Activated CD4-positive, alpha-beta T cell treated with anti-CD3 and anti-CD28 coated beads, Interleukin-2, Interleukin-4, amounts not matched to agents 100 ng/mL and 50 ng/mL, durations not matched to agents 16 hours and 8 hours (primary cell): Measurements from ENCODE around the gene CEP112.

Source experiments
- DNase-seq: peaks from one replicate; pipeline ENCODE4 v3.0.0-alpha.2; 2020; ENCODE audit warnings: low spot score

Gene CEP112

GRCh38 chr17:65930140-65930730 lies 261.7 kb downstream of the CEP112 start:
- DNase-seq = no peak

- DNase-seq = no peak
Measured at GRCh38 chr17:65926599-65926998, 265.3 kb downstream of the CEP112 start.

- no peak for DNase-seq
Measured at GRCh38 chr17:65925606-65926307, 266.2 kb downstream of the CEP112 start.

- no peak for DNase-seq
Measured at GRCh38 chr17:65920996-65921395, 270.9 kb downstream of the CEP112 start.

- DNase-seq = no peak
Measured at GRCh38 chr17:65918916-65919315, 273.0 kb downstream of the CEP112 start.

- no peak for DNase-seq
Measured at GRCh38 chr17:65918500-65918899, 273.4 kb downstream of the CEP112 start.

- no peak for DNase-seq
Measured at GRCh38 chr17:65917560-65917959, 274.4 kb downstream of the CEP112 start.

- no peak for DNase-seq
Measured at GRCh38 chr17:65916425-65916824, 275.5 kb downstream of the CEP112 start.

- DNase-seq = peak; percentile 46
Measured at GRCh38 chr17:65914784-65915342, 277.1 kb downstream of the CEP112 start.

GRCh38 chr17:65913326-65913850 lies 278.5 kb downstream of the CEP112 start:
- no peak for DNase-seq

GRCh38 chr17:65910836-65911235 lies 281.1 kb downstream of the CEP112 start:
- DNase-seq = no peak

GRCh38 chr17:65902831-65903522 lies 289.0 kb downstream of the CEP112 start:
- DNase-seq = no peak

GRCh38 chr17:65902155-65902554 lies 289.8 kb downstream of the CEP112 start:
- no peak for DNase-seq

- DNase-seq = no peak
Measured at GRCh38 chr17:65901394-65901793, 290.5 kb downstream of the CEP112 start.

- DNase-seq = no peak
Measured at GRCh38 chr17:65900216-65900615, 291.7 kb downstream of the CEP112 start.

GRCh38 chr17:65898651-65899050 lies 293.3 kb downstream of the CEP112 start:
- no peak for DNase-seq

GRCh38 chr17:65896889-65897288 lies 295.0 kb downstream of the CEP112 start:
- no peak for DNase-seq

- no peak for DNase-seq
Measured at GRCh38 chr17:65895969-65896368, 296.0 kb downstream of the CEP112 start.

GRCh38 chr17:65893692-65894279 lies 298.1 kb downstream of the CEP112 start:
- no peak for DNase-seq

GRCh38 chr17:65892912-65893377 lies 299.0 kb downstream of the CEP112 start:
- no peak for DNase-seq

- DNase-seq = no peak
Measured at GRCh38 chr17:65891231-65891735, 300.6 kb downstream of the CEP112 start.

GRCh38 chr17:65888649-65889048 lies 303.3 kb downstream of the CEP112 start:
- no peak for DNase-seq
